HCT116 (cell line): ENCODE data around the gene GMPR2. TPM values are rescaled to one million over a fixed set of nuclear protein-coding genes. Genes with fewer than 3 reads are reported as not detected.

Experiments
- ATAC-seq: fragments of 200-7000 bp; cut with Tn5 transposase; 2 replicates; pipeline ENCODE4 v1.9.1; 2020; ENCODE audit warnings: mild to moderate bottlenecking, moderate library complexity
- BruUV-seq: library from RNA; stranded (reverse); fragments of 400-500 nt; replicated peaks from 2 replicates; lab custom pipeline; 2021; lab: Mats Ljungman, UMichigan
- CTCF ChIA-PET: fragments of 300-600 bp; sonication (Branson Sonifier 250); formaldehyde crosslinking; loops from one replicate; lab custom pipeline; 2021; ENCODE audit warnings: antibody characterized with exemption; lab: Charles Lee
- POLR2A ChIA-PET: fragments of 300-600, 350-600 bp; sonication (Branson Sonifier 250); formaldehyde crosslinking; loops from one replicate; lab custom pipeline; 2021; ENCODE audit warnings: antibody characterized with exemption; lab: Charles Lee
- RAD21 ChIA-PET, 2 experiments: fragments of 300-600 bp; sonication (Branson Sonifier 250); formaldehyde crosslinking; loops; one replicate each; lab custom pipeline; 2023; ENCODE audit warnings: low total read pairs in 2 of 2; ENCODE audit not compliant: uncharacterized antibody in 2 of 2, unreplicated experiment in 2 of 2, low non-redundant PET in 1 of 2; lab: Charles Lee
- DNase-seq: peaks from one replicate; pipeline ENCODE4 v3.0.0-alpha.2; 2010; ENCODE audit warnings: low read depth, low spot score
- H2AFZ ChIP-seq: fragments of 200-600 bp; shearing (Covaris generic), sonication (generic); 2 replicates; pipeline ENCODE4 v1.6.1; 2017; ENCODE audit warnings: low read depth, mixed run types, mixed read lengths, antibody characterized with exemption, low read length; ENCODE audit not compliant: poor library complexity, severe bottlenecking
- H3K27ac ChIP-seq: 2 replicates; pipeline ENCODE4 v1.5.1; 2012; ENCODE audit warnings: low read depth, low read length
- H3K27me3 ChIP-seq: fragments of 200-600 bp; sonication (generic); 2 replicates; pipeline ENCODE4 v1.6.1; 2016; ENCODE audit warnings: mixed run types, low read length, mixed read lengths; ENCODE audit not compliant: insufficient read depth
- H3K36me3 ChIP-seq, 2 experiments: fragments of 200-500 bp in 1 of 2; fragments of 200-600 bp in 1 of 2; sonication (Bioruptor generic) in 1 of 2; sonication (generic) in 1 of 2; 2 replicates each; pipeline versions ENCODE4 v1.5.1 to v1.6.1; 2014 to 2016; ENCODE audit warnings: low read length in 2 of 2, inconsistent platforms in 1 of 2, mixed read lengths in 1 of 2, mixed run types in 1 of 2; ENCODE audit not compliant: insufficient read depth in 2 of 2, control insufficient read depth in 1 of 2
- H3K4me1 ChIP-seq, 2 experiments: fragments of 200-600 bp in 1 of 2; sonication (generic) in 1 of 2; 2 replicates each; pipeline versions ENCODE4 v1.5.1 to v1.6.1; 2012 to 2017; ENCODE audit warnings: low read length in 2 of 2, inconsistent platforms in 1 of 2, mild to moderate bottlenecking in 1 of 2, mixed read lengths in 1 of 2, mixed run types in 1 of 2, moderate library complexity in 1 of 2; ENCODE audit not compliant: insufficient read depth in 2 of 2, control insufficient read depth in 1 of 2
- H3K4me2 ChIP-seq: fragments of 200-600 bp; sonication (generic); 2 replicates; pipeline ENCODE4 v1.6.1; 2017; ENCODE audit warnings: mixed run types, low read length, mixed read lengths
- H3K4me3 ChIP-seq, 2 experiments: fragments of 200-600 bp in 1 of 2; sonication (generic) in 1 of 2; replicated peaks in 1 of 2; 2 replicates each; pipeline ENCODE4 v1.5.1; 2011 to 2016; ENCODE audit warnings: low read length in 2 of 2, control low read depth in 1 of 2, low read depth in 1 of 2, mild to moderate bottlenecking in 1 of 2, mixed read lengths in 1 of 2, mixed run types in 1 of 2
- H3K79me2 ChIP-seq: fragments of 200-600 bp; sonication (generic); 2 replicates; pipeline ENCODE4 v1.6.1; 2017; ENCODE audit warnings: mild to moderate bottlenecking, mixed run types, low read length, moderate library complexity, mixed read lengths; ENCODE audit not compliant: insufficient read depth
- H3K9ac ChIP-seq: fragments of 200-600 bp; sonication (generic); 2 replicates; pipeline ENCODE4 v1.6.1; 2016; ENCODE audit warnings: low read length, mixed read lengths
- H3K9me2 ChIP-seq: fragments of 200-600 bp; sonication (generic), shearing (Covaris generic); 2 replicates; pipeline ENCODE4 v1.6.1; 2017; ENCODE audit warnings: mixed run types, mild to moderate bottlenecking, moderate library complexity; ENCODE audit not compliant: insufficient read depth
- H3K9me3 ChIP-seq, 2 experiments: fragments of 200-500 bp in 1 of 2; fragments of 200-600 bp in 1 of 2; sonication (Bioruptor generic) in 1 of 2; sonication (generic) in 1 of 2; 2 replicates each; pipeline ENCODE4 v1.6.1; 2014 to 2017; ENCODE audit warnings: low read length in 2 of 2, mixed read lengths in 2 of 2, inconsistent platforms in 1 of 2, low read depth in 1 of 2, mild to moderate bottlenecking in 1 of 2, mixed run types in 1 of 2, moderate library complexity in 1 of 2; ENCODE audit not compliant: control insufficient read depth in 1 of 2, insufficient read depth in 1 of 2
- H4K20me1 ChIP-seq: fragments of 200-600 bp; sonication (generic), shearing (Covaris generic); 2 replicates; pipeline ENCODE4 v1.6.1; 2017; ENCODE audit warnings: mixed run types, mild to moderate bottlenecking, moderate library complexity; ENCODE audit not compliant: insufficient read depth
- ELF1 ChIP-seq: IDR thresholded peaks from 2 replicates; pipeline ENCODE4 v1.6.1; 2012; ENCODE audit warnings: low read depth, borderline replicate concordance
- JUND ChIP-seq: IDR thresholded peaks from 2 replicates; pipeline ENCODE4 v1.6.1; 2012
- MAX ChIP-seq: IDR thresholded peaks from 2 replicates; pipeline ENCODE4 v1.6.1; 2012
- POLR2AphosphoS5 ChIP-seq: IDR thresholded peaks from 2 replicates; pipeline ENCODE4 v1.6.1; 2011; ENCODE audit warnings: mild to moderate bottlenecking, low read depth, low read length, moderate library complexity
- REST ChIP-seq: IDR thresholded peaks from 2 replicates; pipeline ENCODE4 v1.6.1; 2012; ENCODE audit warnings: low read depth
- ZBTB33 ChIP-seq: IDR thresholded peaks from 2 replicates; pipeline ENCODE4 v1.6.1; 2011; ENCODE audit warnings: mild to moderate bottlenecking, low read length, moderate library complexity; ENCODE audit not compliant: insufficient replicate concordance; ENCODE audit errors: extremely low read depth
- ZFX ChIP-seq: fragments of 450-650 bp; IDR thresholded peaks from 2 replicates; pipeline ENCODE4 v1.6.1; 2017
- intact Hi-C: fragments of 100-400 bp; cut with micrococcal nuclease; formaldehyde crosslinking; loops from 2 replicates; pipeline ENCODE4 v1.10.0; 2022
- total RNA-seq: library from RNA; stranded (reverse); gene quantifications from one replicate; pipeline ENCODE4 v1.2.1, GENCODE V29; 2021; ENCODE audit not compliant: unreplicated experiment

The GMPR2 gene
- total RNA-seq, 1 experiment from 2014 or later, result 66.9 TPM

- RAD21 ChIA-PET, result interaction anchor here in 1 of 2 experiments (0.6 kb wide), 1 partner anchor 167 kb away, joined by 6 read pairs; no protein-coding TSS in a partner anchor
- peak overlapping the region; percentile 94 for H3K27ac ChIP-seq
- TF ChIP-seq MAX (no peak), JUND (no peak), ELF1 (no peak), ZFX (peak; percentile 54), POLR2AphosphoS5 (peak; percentile 50), REST (no peak), ZBTB33 (no peak)
- TF ChIP-seq, all 23 proteins: peak for 2
- Histone ChIP-seq H3K4me2 (peak overlapping the region; percentile 89), H3K4me1 (peaks cover 14 to 22% of the 10 kb centered on the region in 2 experiments), H3K9me3 (no peaks in the 10 kb centered on the region), H4K20me1 (no peaks in the 10 kb centered on the region), H3K9ac (peak overlapping the region; percentile 94), H3K4me3 (peak overlapping the region; percentile 96 to 100), H3K36me3 (peaks cover 17% of the 10 kb centered on the region in 2 experiments; a peak in 3 of 4 replicates), H3K9me2 (no peaks in the 10 kb centered on the region), H3K27me3 (no peaks in the 10 kb centered on the region), H3K79me2 (peaks cover 86% of the 10 kb centered on the region), H2AFZ (no peak overlapping the region)
- CTCF ChIA-PET, result no interaction called here
- BruUV-seq, result TSS peak; percentile 75
- intact Hi-C loops, result loop anchor here (1.0 to 2.0 kb wide), 2 partner anchors 15 to 66 kb away; partner anchors contain the start of gene MDP1
- DNase-seq (no peak), ATAC-seq (peak; percentile 26)
- POLR2A ChIA-PET, result no interaction called here
These were observed 1.2 kb upstream of the GMPR2 start for GRCh38 chr14:24231263-24232120.
